GM19438 (cell line): ENCODE measurements around the gene ITLN1.
"Not testable (repeated sequence)": the region's sequence is repeated elsewhere in the genome, so short reads cannot be mapped to it uniquely, and the experiment has no call there.

ENCODE experiments used
- ATAC-seq: cut with Tn5 transposase; IDR thresholded peaks from one replicate; pipeline ENCODE4 v1.9.1; 2021; ENCODE audit warnings: low read depth; ENCODE audit not compliant: unreplicated experiment

The ITLN1 gene

DNA sequence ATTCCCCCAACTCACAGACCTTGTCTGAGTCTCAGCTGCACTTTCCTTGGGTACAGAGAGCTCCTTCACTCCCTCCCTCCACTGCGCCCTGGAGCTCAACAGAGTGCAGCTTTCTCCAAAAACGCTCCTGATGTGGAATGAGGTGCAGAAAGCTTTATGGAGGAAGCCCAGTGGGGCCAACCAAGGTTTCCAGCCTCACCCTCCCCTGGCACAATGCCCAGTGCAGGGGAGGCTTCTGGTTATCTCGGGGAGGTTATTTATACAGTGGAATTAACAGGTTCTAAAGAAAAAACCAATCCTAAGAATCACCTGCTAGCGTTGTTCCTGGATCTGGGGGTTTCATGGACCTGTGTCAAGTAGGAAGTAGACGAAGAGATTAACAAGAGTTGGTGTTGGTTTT is at the start of gene ITLN1:
Gene ITLN1, minus strand, starts transcription at position 139 of the 400 bp plus-strand sequence. CDS start 303 bp downstream, outside the sequence.
- ATAC-seq: no peak

DNA sequence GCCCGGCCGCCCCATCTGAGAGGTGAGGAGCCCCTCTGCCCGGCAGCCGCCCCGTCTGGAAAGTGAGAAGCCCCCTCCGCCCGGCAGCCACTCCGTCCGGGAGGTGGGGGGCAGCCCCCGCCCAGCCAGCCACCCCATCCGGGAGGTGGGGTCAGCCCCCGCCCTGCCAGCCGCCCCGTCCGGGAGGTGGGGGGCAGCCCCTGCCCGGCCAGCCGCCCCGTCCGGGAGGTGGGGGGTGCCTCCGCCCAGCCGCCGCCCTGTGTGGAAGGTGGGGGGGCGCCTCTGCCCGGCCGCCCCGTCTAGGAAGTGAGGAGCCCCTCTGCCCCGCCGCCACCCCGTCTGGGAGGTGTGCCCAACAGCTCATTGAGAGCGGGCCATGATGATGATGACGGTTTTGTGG is 48.3 kb upstream of the ITLN1 start:
- not testable (repeated sequence) for ATAC-seq

DNA sequence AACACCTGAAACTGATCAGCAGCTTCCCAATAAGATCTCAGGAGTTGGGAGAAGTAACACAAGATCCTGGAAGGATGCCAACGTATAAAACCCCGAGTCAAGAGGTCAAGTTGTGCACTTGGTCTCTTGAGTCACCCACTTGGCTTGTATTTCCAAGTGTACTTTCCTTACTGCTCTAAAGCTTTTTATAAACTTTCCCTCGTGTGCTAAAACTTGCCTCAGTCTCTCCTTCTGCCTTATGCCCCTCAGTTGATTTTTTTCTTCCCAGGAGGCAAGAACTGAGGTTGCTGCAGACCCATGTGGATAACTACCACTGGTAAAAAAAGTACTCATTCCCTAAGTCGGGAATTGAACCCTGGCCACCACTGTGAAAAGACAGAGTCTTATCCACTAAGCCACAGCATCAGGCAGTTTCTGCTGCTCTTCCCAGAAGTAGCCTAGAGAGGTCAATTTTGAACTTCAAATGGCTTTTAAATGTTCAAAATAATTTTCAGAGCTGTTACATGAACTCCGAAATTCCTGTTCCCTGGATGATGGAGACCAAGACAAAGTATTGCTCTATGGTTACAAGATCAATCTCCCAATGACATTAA is 40.8 kb upstream of the ITLN1 start:
- no peak for ATAC-seq

DNA sequence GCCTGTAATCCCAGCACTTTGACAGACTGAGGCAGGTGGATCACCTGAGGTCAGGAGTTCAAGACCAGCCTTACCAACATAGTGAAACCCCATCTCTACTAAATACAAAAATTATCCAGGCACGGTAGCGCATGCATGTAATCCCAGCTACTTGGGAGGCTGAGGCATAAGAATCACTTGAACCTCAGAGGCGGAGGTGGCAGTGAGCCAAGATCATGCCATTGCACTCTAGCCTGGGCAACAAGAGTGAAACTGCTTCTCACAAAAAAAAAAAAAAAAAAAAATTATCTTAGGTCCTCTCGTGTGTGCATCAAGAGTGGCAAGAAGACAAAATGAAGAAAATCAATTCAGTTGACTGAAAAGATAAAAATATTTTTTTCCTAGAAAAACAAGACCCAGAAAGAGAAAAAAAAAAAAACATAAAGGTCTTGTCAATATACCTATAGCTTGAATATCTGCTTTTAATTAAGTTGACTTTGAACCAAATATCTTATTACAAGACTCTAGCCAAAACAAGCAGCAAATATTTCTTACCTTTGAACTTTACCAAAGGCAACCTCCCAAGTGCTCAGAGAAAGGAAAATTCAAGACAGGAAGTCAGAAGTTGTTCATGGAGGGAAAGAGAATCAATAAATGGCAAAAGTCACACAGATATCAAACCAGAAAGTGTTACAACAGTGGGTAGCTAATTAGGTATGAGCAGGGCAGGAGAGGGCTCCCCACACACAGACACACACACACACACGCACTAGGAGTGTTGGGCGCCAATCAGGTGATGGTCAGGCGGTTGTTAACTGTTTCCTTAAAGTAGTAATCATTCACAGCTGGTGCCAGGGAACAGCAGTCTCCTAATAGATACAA is 40.0 kb upstream of the ITLN1 start:
- no peak for ATAC-seq

DNA sequence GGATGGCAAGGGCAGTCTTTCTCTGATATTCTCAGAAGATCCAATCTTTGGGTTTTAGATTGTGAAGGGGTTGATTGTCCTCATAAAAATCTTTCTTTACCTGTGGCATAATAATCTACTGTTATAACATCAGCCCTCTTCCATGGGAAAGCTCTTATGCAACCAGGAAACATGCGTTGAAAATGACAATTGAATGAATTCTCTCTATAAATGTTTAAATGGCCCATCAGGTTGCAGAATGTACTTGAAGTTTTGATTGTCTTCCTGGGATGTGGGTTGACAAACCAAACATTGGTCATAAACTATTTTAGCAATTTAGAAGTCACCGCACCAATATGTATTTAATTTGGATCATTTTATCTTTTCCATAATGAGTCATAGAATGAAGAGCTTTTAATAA is 31.7 kb upstream of the ITLN1 start:
- ATAC-seq: no peak

DNA sequence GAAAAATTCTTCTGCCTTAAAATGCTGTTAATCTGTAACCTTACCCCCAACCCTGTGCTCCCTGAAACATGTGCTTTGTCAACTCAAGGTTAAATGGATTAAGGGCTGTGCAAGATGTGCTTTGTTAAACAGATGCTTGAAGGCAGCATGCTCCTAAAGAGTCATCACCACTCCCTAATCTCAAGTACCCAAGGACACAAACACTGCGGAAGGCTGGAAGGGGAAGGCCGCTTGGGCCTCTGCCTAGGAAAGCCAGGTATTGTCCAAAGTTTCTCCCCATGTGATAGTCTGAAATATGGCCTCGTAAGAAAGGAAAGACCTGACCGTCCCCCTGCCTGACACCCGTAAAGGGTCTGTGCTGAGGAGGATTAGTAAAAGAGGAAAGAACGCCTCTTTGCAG is 28.2 kb upstream of the ITLN1 start:
- not testable (repeated sequence) for ATAC-seq

DNA sequence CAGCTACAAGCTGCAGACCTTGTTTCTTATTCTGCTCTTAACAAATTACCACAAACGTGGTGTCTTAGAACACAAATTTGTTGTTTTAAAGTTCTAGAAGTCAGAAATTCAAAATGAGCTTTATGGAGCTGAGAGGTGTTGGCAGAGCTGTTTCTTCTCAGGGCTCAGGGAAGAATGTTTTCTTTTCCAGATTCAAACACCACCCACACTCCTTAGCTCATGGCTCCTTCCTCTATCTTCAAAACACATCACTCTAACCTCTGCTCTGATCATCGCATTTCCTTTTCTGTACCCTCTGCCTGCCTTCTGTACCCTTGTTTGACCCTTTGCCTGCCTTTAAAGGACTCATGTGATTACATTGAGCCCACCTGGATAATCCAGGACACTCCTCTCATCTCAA is 26.9 kb upstream of the ITLN1 start:
- ATAC-seq: no peak

DNA sequence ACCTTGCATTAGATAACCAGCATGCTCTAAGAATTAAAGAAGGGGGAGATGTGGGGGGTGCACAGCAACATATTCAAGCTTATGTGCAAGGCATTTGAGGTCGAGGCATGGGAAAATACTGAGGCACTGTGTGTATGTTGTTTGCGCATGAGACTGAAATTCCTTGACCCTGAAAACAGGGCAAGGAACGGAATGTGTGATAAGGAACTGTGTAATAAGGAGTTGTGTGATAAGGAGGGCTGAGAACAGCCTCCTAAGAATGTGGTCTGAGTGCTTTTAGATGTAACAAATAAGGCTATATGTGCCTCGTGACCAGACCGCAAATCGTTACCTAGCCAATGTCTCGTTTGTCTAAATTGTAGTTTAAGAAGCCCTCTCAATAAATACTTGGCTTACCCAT is 26.5 kb upstream of the ITLN1 start:
- ATAC-seq: no peak

DNA sequence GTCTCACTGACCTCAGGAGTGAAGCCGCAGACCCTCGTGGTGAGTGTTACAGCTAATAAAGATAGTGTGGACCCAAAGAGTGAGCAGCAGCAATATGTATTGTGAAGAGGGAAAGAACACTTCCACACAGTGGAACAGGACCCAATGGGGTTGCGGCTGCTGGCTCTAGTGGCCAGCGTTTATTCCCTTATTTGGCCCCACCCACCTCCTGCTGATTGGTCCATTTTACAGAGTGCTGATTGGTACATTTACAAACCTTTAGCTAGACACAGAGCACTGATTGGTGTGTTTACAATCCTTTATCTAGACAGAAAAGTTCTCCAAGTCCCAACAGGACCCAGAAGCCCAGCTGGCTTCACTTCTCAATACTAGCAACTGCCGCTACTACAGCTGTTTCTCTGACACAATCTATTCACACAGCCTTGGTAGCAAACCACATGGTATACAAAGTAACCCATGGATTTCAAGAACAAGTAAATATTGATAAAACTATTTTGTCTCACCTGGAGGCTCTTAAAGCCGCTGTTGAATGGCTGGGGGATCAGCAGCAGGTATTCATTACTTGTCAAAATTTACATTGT is 25.3 kb upstream of the ITLN1 start:
- no peak for ATAC-seq

DNA sequence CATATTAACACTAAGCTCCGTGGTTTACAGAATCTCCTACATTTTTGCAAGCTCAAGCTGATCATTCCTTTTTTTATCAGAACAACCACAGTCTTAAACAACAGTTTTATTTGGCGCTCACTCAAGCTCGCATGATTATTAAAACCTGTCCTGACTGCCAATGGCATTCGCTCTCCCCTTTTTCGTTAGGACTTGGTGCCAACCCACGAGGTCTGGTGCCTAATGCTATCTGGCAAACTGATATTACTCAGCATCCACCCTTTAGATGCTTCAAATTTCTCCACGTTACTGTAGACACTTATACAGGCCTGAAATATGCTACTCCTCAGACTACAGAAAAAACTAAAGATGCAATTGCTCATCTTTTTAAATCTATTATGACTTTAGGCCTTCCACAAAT is 23.0 kb upstream of the ITLN1 start:
- no peak for ATAC-seq

DNA sequence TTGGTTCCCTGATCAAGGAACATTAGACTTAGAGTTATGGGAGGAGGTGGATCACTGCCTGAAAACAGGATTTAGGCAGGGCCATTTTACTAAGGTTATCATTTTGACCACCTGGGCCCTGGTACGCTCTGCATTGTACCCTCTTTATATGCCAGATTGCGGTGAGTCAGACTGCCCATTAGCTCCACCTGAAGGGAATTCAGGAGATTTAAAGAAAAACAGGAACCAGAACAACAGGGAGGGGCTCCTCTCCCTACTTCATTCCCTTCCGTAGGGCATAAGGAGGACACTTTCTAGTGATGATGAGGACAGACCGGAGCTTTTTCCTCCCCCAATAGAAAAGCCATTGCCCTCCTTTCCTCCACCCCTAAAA is 20.6 kb upstream of the ITLN1 start:
- ATAC-seq: no peak

DNA sequence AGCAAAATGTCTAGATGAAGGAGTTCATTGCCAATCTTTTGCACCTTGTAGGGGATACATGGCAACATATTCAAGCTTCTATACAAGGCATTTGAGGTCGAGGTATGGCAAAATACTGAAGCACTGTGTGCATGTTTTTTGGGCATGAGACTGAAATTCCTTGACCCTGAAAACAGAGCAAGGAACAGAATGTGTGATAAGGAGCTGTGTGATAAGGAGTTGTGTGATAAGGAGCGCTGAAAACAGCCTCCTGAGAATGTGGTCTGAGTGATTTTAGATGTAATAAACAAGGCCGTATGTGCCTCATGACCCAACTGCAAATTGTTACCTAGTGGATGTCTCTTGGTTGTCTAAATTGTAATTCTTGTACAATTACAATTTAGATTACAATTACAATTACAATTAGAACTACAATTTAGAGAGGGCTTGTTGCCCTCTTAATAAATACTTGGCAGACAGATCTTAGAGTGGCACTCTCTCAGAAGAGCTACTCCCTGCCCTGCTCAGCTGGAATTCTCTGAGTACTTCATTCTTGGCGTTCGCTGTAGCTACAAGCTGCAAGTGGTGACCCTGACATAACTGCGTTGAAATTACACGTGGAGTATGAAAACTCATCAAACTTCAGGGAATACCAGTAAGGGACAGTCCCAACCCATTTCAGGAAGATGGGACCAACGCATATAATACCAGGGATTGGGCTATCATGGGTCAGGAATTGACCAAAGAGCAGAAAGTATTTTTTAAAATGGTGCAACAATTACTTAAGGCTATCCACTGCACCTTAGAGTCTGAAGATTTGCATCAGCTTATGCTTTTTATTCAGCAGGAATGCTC is 20.0 kb upstream of the ITLN1 start:
- ATAC-seq: no peak

DNA sequence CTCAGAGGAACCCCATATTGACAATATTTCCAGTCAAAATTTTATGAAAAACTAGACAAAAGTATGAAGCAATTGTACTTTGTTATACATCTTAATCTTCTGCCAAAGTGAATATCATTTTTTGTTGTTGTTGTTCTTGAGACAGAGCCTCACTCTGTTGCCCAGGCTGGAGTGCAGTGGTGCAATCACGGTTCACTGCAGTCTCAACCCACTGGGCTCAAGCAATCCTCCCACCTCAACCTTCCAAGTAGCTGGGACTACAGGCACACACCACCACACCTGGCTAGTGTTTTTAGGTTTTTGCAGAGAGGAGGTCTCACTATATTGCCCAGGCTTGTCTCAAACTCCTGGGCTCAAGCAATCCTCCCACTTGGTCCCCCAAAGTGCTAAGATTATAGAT is 17.3 kb upstream of the ITLN1 start:
- ATAC-seq: not testable (repeated sequence)

DNA sequence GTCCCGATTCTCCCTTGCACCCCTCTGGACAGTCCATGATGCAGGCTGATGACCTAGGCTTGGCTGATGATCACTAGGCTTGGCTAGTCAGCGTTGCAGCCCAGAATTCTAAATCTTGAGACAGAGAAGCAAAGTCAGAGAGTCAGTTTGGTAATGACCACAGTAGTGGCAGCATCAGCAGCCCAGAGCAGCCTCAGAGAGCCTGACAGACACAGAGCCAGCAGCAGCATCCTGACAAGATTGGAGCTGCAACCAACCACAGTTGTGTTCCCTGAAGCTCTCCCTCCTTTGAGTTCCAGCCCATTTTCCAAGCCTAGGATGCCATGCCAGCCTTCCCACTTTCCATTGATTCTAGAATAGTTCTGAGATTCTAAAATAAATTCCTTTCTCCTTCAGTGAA is 16.8 kb upstream of the ITLN1 start:
- no peak for ATAC-seq

DNA sequence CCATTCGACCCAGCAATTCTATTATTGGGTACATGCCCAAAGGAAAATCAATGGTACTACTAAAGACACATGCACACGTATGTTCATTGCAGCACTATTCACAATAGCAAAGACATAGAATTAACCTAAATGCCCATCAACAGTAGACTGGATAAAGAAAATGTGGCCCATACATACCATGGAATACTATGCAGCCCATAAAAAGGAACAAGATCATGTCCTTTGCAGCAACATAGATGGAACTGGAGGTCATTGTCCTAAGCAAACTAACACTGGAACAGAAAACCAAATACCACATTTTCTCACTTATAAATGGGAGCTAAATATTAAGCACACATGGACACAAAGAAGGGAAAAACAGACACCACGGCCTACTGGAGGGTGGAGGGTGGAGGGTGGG is 15.7 kb upstream of the ITLN1 start:
- ATAC-seq: not testable (repeated sequence)

DNA sequence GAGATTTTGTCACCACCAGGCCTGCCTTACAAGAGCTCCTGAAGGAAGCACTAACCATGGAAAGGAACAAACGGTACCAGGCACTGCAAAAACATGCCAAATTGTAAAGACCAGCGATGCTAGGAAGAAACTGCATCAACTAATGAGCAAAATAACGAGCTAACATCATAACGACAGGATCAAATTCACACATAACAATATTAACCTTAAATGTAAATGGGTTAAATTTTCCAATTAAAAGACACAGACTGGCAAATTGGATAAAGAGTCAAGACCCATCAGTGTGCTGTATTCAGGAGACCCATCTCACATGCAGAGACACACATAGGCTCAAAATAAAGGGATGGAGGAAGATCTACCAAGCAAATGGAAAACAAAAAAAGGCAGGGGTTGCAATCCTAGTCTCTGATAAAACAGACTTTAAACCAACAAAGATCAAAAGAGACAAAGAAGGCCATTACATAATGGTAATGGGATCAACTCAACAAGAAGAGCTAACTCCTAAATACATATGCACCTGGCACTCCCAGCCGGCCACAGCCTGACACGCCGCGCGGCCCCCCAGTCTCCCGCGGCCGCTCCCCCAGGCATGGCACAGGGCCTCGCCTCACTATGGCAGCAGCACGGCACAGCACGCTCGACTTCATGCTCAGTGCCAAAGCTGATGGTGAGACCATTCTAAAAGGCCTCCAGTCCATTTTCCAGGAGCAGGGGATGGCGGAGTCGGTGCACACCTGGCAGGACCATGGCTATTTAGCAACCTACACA is 9.6 kb upstream of the ITLN1 start:
- ATAC-seq: not testable (repeated sequence)

DNA sequence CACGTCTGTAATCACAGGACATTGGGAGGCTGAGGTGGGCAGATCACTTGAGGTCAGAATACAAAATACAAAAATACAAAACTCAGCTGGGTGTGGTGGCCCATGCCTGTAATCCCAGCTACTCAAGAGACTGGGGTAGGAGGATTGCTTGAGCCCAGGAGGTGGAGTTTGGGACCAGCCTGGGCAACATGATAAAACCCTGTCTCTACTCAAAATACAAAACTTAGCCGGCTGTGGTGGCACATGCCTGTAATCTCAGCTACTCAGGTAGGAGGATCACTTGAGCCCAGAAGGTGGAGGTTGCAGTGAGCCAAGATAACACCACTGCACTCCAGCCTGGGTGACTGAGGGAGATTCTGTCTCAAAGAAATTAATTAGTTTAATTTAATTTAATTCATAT is 6.5 kb upstream of the ITLN1 start:
- ATAC-seq: no peak

DNA sequence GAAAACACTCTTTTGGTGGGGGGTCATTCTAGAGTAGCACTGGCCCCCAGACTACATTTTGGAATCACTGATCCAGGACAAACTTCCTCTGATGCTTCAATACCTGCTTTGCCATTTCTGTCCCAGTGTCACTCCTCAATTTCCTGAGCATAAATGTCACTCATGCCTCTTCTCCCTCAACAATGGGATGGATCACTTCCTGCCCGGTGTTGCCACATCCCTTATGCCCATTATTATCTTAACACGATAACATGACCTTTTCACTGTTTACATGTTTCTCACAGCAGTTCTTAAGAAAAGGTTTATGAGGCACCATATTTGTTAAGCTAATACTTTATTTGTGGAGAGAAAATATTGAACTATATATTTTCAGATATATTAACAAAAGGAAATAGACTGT is 3.9 kb upstream of the ITLN1 start:
- no peak for ATAC-seq

DNA sequence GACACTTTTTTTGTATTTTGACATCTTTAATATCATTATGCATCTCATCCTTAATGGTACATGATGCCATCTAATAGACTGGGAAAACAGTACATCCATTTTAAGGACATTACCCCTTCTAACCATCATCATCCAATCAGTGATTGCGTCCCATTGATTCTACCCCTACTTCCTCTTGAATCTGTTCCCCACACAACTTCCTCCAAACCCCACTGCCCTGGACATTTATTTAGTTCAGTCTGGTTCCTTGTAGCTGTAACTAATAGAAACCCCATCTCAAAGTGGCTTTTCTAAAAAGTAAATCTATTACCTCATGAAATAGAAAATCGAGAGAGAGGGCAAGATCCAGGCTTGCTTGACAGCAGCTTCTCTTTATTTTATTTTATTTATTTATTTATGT is 2.1 kb upstream of the ITLN1 start:
- no peak for ATAC-seq

DNA sequence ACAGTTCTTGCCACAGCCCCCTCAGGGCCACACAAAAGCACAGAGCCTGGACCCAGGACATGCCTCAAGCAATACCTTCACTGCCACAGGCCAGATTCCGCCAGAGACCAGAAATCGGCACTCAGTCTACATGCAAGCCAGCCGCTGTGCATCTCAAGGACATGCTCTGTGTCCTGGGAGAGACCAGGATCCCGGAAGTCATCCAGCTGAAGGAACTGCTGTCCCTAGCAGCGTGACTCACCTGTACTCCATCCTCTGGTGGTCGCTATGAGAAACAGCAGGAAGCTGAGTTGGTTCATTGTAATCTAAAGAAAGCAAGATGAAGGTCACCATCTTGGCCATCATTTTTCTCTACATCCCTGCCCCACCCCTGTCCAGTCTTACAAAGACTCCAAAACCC is 401 bp downstream of the ITLN1 start:
- no peak for ATAC-seq
